GM12874 (cell line): Measurements from ENCODE around the gene TAOK3.

Experiments
- CTCF ChIP-seq: IDR thresholded peaks from 2 replicates; pipeline ENCODE4 v1.5.1; 2011; ENCODE audit warnings: low read depth, mild to moderate bottlenecking, control low read depth, low read length, moderate library complexity; ENCODE audit not compliant: insufficient read depth

The TAOK3 gene

GRCh38 chr12:118370601-118371000, 2.1 kb downstream of the TAOK3 start:
- no peak for TF ChIP-seq CTCF

- no peak for TF ChIP-seq CTCF
Measured at GRCh38 chr12:118368821-118369220, 3.9 kb downstream of the TAOK3 start.

GRCh38 chr12:118361889-118362288, 10.8 kb downstream of the TAOK3 start:
- TF ChIP-seq CTCF, result no peak

GRCh38 chr12:118361092-118361404, 11.7 kb downstream of the TAOK3 start:
- no peak for TF ChIP-seq CTCF

- TF ChIP-seq CTCF, result no peak
Measured at GRCh38 chr12:118359541-118359915, 13.2 kb downstream of the TAOK3 start.

GRCh38 chr12:118358612-118359540, 13.8 kb downstream of the TAOK3 start:
- TF ChIP-seq CTCF, result no peak

GRCh38 chr12:118358008-118358359, 14.7 kb downstream of the TAOK3 start:
- TF ChIP-seq CTCF, result no peak
